ENCODE measurements around the gene EVPL.

DNA sequence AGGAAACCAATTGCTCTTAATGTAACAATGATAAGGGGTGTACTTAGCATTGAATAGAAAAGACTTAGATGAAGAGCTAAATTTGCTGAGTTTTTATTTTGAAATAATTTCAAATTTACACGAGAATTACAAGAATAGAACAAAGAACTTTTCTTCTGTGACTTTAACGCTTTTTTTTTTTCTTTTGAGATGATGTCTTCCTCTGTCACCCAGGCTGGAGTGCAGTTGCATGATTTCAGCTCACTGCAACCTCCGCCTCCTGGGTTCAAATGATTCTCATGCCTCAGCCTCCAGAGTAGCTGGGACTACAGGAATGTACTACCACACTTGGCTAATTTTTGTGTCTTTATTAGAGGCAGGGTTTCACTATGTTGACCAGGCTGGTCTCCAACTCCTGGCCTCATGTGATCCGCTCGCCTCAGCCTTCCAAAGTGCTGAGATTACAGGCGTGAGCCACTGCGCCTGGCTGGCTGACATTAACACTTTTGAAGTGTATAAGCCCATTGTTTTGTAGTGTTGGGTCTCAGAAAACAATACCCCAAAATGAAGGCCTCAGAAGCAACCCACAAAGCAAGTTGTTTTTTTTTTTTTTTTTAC lies 46.0 kb downstream of the EVPL start:
- TF ChIP-seq, protein P1, sequence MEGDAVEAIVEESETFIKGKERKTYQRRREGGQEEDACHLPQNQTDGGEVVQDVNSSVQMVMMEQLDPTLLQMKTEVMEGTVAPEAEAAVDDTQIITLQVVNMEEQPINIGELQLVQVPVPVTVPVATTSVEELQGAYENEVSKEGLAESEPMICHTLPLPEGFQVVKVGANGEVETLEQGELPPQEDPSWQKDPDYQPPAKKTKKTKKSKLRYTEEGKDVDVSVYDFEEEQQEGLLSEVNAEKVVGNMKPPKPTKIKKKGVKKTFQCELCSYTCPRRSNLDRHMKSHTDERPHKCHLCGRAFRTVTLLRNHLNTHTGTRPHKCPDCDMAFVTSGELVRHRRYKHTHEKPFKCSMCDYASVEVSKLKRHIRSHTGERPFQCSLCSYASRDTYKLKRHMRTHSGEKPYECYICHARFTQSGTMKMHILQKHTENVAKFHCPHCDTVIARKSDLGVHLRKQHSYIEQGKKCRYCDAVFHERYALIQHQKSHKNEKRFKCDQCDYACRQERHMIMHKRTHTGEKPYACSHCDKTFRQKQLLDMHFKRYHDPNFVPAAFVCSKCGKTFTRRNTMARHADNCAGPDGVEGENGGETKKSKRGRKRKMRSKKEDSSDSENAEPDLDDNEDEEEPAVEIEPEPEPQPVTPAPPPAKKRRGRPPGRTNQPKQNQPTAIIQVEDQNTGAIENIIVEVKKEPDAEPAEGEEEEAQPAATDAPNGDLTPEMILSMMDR (IDR thresholded peaks at IDR 0.05): no peak
- no peak for TF ChIP-seq POLR2AphosphoS5 (IDR thresholded peaks at IDR 0.05)

All from sigmoid colon (tissue), 4 donors.